HEK293T (cell line): ENCODE measurements around the gene FRMPD3.

Source experiments
- FOXM1 ChIP-seq: fragments of 450-650 bp; IDR thresholded peaks from 2 replicates; pipeline ENCODE4 v1.6.1; 2017; ENCODE audit warnings: mild to moderate bottlenecking, borderline replicate concordance
- L3MBTL2 ChIP-seq: fragments of 450-650 bp; conservative IDR thresholded peaks from 2 replicates; pipeline ENCODE4 v1.6.1; 2016; ENCODE audit warnings: mild to moderate bottlenecking
- PKNOX1 ChIP-seq: fragments of 450-650 bp; IDR thresholded peaks from 2 replicates; pipeline ENCODE4 v1.6.1; 2016

GRCh38 chrX:107445631-107446030 is 3.8 kb upstream of the FRMPD3 start:
- TF ChIP-seq PKNOX1 (no peak), L3MBTL2 (no peak), FOXM1 (no peak)
